Stimulated activated CD4-positive, alpha-beta T cell treated with anti-CD3 and anti-CD28 coated beads, Interleukin-15, amount 100 ng/mL, for 48 hours (primary cell): ENCODE results near the gene ZNF784.
"Not testable (repeated sequence)": the region's sequence is repeated elsewhere in the genome, so short reads cannot be mapped to it uniquely, and the experiment has no call there.

Experiments
- DNase-seq, 2 donors: peaks; one replicate each; pipeline ENCODE4 v3.0.0-alpha.2; 2020; ENCODE audit warnings: low read depth in 2 of 2

ZNF784 gene

DNA sequence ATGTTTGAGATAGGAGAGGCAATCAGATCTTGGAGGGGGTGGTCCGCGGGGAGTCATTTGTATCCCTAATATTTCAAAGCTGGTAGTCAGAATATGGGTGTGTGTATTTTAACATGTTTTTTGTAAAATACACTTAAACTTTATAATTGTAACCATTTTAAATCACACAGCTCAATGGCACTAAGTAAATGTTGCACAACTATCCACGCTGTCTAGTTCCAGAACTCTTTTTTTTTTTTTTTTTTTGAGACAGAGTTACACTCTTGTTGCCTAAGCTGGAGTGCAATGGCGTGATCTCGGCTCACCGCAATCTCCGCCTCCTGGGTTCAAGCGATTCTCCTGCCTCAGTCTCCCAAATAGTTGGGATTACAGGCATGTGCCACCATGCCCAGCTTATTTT, 40.5 kb downstream of the ZNF784 start:
- not testable (repeated sequence) for DNase-seq

DNA sequence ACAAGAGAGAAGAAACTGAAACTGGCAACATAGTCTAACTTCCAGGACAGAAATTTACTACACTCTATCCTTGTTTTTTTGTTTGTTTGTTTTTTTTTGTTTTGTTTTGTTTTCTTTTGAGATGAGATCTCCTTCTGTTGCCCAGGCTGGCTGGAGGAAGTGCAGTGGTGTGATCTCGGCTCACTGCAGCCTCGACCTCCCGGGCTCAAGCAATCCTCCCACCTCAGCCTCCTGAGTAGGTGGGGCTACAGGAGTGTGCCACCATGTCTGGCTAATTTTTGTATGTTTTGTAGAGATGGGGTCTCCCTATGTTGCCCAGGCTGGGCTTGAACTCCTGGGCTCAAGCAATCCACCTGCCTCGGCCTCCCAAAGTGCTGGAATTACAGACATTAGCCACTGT, 42.1 kb downstream of the ZNF784 start:
- DNase-seq = not testable (repeated sequence)

DNA sequence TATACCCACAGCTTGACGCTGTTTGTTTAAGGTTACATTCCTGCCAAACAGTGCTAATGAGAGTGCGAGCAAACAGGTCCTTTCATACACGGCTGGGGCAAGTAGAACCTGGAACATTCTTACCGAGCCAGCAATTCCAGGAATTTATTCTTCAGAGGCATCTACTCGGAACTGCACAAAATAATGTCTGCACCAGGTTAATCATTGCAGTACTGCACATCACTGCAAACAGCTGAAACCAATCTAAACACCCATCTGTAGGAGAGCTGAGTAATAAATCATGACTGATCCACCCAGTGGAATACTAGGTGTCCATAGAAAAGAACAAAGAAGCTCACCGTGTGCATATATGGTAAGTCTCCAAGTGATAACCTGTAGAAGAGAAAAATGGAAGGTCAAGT, 42.5 kb downstream of the ZNF784 start:
- DNase-seq = no peak

- no peak for DNase-seq
Observed at GRCh38 chr19:55581145-55581822, 43.1 kb downstream of the ZNF784 start.

- peak; percentile 72 to 79 for DNase-seq
Observed at GRCh38 chr19:55580628-55581144, 43.7 kb downstream of the ZNF784 start, which contains the start of gene ZNF579. TSS of gene ZNF579 (minus strand) at chr19:55580848. CDS start at chr19:55579639, 1,209 bp downstream.

DNA sequence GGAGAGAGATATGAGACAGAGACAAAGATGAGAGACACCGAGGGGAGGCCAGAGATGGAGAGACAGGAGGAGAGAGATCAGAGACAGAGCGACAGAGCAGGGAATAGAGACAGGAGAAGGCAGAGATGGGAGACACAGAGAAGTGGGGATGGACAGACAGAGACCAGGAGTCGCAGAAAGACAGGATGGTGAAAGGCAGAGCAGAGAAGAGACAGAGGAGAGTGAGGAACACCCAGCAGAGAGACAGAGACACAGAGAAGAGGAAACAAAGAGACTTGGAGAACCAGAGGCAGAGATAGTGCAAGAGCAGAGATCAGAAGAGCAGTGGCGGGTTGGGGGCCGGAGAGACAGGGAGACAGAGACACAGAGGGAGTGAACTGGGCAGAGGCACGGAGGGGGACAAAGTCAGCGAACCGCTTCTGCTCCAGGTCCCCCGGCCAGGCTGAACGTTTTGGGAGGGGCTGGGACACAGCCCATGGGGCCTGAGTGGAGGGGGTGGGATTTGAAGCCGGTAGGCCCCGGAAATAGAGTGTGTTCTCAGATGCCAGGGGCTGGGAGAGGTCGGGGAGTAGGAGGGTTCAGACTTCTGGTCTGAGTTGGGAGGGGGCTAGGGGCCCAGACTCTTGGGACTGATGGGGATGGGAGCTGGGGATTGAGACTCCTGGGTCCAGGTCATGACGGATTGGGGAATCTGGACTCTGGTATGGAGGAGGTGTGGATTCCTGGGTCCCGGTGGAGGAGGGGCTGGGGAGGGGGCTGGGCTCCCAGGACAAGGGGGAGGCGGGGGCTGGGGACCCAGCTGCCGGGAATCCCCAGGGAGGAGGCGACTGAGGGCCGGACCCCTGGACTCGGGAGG, 44.4 kb downstream of the ZNF784 start:
- DNase-seq = no peak

DNA sequence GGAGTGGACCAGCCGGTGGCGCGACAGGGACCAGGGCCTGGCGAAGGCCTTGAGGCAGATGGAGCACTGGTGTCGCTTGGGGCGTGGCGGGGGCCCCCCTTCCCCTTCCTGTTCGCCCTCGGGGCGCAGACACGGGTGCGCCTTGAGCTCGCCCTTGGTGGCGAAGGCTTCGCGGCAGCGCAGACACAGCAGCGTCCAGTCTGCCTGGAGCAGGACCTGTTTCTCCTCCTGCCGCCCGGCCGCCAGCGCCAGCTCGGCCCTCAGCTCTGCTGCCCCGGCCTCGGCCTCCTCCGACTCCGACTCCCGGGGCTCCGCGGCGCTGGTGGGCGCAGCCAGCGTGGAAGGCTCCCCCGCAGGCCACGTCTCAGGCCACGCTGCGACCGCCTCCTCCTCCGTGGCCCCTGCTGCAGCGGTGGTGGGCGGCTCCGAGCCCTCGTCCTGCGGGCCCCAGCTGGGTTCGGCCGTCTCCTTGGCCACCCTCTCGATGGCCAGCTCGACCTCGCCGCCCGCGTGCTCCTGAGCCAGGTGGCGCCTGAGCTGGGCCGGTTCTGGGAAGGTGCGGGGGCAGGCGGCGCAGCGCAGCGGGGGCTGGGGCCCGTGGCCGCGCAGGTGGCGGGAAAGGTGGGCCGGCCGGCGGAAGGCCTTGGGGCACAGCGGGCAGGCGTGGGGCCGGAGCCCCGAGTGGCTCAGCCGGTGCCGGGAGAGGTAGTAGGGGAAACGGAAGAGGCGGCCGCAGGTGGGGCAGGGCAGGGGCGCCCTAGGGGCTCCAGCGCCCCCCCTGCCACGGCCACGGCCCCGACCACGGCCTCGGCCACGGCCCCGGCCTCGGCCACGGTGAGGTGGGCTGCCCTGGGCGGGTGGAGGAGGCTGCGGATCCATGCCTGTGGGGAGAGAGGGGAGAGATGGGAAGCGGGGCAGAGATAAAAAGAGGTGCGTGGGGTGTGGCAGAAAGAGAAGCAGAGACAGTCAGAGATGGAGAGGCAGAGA, 45.3 kb downstream of the ZNF784 start:
- DNase-seq = no peak

DNA sequence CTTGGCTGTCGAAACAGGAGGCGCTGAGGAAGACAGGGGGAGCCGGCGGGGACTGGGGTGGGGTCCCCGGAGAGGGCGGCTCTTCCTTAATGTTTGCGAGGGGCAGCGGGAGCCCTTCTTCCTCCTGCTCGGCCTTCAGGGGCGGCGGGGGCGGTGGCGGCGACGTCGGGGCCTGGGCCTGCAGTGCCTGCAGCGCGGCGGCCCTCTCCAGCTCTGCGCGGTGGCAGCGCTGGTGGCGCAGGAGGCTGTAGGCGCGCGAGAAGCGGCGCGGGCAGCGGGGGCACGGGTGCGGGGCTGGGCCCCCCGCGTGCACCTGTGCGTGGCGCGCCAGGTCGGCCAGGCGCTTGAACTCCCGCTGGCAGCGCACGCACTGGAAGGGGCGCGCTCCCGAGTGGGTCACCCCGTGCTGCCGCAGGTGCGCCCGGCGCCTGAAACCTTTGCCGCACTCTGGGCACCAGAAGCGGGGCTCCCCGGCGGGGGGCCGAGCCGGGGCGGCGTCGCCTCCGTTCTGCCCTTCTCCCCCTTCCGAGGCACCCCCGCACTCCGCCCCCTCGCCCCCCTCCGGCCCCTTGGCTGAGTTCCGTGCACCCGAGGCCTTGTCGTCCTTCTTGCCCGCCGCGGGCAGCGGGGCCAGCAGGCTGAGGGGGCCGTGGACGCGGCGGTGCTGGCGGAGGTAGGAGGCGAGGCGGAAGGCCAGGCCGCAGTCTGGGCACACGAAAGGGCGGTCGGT, 46.2 kb downstream of the ZNF784 start:
- DNase-seq = no peak

GRCh38 chr19:55576746-55577145, 47.6 kb downstream of the ZNF784 start:
- DNase-seq = no peak

- DNase-seq = not testable (repeated sequence)
Observed at GRCh38 chr19:55573929-55574328, 50.4 kb downstream of the ZNF784 start.
